Stimulated activated effector memory CD8-positive, alpha-beta T cell treated with anti-CD3 and anti-CD28 coated beads, Interleukin-12 subunit alpha, Interleukin-12 subunit beta, amount 100 ng/mL, for 72 hours (primary cell): ENCODE measurements around the gene TYRP1.

ENCODE experiments used
- ATAC-seq: fragments of 150-1000 bp; cut with Tn5 transposase; 2 replicates; pipeline ENCODE4 v1.10.0; 2021
- DNase-seq, 2 donors: peaks; one replicate each; pipeline ENCODE4 v3.0.0; 2021 to 2022; ENCODE audit warnings: low spot score in 2 of 2
- H3K27ac Mint-ChIP-seq: one replicate; pipeline ENCODE4 v1.8.0; 2022; ENCODE audit warnings: mild to moderate bottlenecking, mixed read lengths
- H3K36me3 Mint-ChIP-seq: one replicate; pipeline ENCODE4 v1.8.0; 2022; ENCODE audit warnings: mild to moderate bottlenecking, mixed read lengths
- H3K4me1 Mint-ChIP-seq: one replicate; pipeline ENCODE4 v1.8.0; 2022; ENCODE audit warnings: mixed read lengths
- H3K4me3 Mint-ChIP-seq: one replicate; pipeline ENCODE4 v1.8.0; 2022; ENCODE audit warnings: mild to moderate bottlenecking, mixed read lengths
- H3K9me3 Mint-ChIP-seq: one replicate; pipeline ENCODE4 v1.8.0; 2022; ENCODE audit warnings: mixed read lengths

The TYRP1 gene

DNA sequence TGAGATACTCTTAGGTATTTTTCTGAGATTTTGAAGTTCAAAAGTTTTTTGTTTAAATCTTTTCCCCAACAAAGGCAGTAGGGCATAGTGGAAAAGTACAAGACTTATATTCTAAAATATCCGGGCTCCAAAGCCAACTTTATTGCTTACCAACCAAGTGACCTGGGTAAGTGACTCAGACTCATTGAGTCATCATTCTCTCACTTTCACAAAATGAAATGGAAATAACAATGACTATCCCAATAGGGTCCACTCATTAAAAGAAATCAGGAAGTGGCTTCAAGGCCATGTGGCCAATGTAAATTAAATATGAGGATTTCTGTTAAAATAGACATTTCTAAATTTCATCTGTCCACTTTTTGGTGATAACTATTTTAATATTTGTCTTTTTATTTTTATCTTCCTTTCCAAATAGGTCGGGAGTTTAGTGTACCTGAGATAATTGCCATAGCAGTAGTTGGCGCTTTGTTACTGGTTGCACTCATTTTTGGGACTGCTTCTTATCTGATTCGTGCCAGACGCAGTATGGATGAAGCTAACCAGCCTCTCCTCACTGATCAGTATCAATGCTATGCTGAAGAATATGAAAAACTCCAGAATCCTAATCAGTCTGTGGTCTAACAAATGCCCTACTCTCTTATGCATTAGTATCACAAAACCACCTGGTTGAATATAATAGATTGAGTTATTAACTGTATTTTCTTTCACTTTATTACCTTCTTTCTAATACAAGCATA lies 15.5 kb downstream of the TYRP1 start:
- Mint-ChIP-seq H3K27ac (no peak overlapping the region), H3K4me3 (no peak overlapping the region), H3K36me3 (no peaks in the 10 kb centered on the region), H3K9me3 (peaks cover 9% of the 10 kb centered on the region), H3K4me1 (no peaks in the 10 kb centered on the region)
- DNase-seq (no peak), ATAC-seq (no peak)

DNA sequence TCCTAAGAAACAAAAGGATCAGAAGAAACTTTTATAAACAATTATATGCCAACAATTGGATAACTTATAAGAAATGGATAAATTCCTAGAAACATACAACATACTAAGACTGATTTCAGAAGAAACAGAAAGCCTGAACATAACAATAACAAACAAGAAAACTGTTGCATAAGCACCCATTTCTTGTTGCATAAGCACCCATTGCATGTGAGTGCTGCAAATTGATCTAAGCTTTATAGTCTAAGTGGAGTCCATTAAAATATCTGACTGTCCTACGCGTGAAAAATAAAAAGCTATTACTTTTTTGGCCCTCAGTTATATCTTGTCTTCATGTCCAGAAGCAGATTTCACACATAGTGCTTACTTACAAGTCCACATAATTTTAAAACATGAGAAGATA lies 19.3 kb downstream of the TYRP1 start:
- H3K36me3 Mint-ChIP-seq: no peaks in the 10 kb centered on the region
- no peak overlapping the region for H3K27ac Mint-ChIP-seq
- no peaks in the 10 kb centered on the region for H3K4me1 Mint-ChIP-seq
- ATAC-seq (no peak), DNase-seq (no peak)
- H3K9me3 Mint-ChIP-seq: peaks cover 11% of the 10 kb centered on the region
- no peak overlapping the region for H3K4me3 Mint-ChIP-seq

DNA sequence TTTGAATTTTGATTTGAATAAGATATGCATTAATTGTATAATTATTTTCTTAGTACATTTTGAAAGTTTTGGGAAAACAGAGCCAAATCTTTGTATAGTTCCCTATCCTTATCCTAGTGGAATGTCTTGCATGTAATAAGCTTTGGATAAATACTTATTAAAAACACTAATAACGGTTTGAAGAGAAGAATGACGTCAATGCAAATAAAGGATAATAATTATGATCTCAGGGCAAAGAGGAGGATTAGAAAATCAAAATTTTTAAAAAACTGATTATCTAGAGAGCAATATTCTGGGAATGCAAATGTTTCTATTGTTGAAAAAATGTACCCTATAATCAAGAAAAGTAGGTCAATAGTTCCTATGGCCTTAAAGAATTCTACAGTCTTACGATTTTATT lies 22.1 kb downstream of the TYRP1 start:
- Mint-ChIP-seq H3K9me3 (peaks cover 13% of the 10 kb centered on the region), H3K36me3 (no peaks in the 10 kb centered on the region), H3K27ac (no peak overlapping the region), H3K4me1 (no peaks in the 10 kb centered on the region), H3K4me3 (no peak overlapping the region)
- DNase-seq: no peak
- no peak for ATAC-seq

DNA sequence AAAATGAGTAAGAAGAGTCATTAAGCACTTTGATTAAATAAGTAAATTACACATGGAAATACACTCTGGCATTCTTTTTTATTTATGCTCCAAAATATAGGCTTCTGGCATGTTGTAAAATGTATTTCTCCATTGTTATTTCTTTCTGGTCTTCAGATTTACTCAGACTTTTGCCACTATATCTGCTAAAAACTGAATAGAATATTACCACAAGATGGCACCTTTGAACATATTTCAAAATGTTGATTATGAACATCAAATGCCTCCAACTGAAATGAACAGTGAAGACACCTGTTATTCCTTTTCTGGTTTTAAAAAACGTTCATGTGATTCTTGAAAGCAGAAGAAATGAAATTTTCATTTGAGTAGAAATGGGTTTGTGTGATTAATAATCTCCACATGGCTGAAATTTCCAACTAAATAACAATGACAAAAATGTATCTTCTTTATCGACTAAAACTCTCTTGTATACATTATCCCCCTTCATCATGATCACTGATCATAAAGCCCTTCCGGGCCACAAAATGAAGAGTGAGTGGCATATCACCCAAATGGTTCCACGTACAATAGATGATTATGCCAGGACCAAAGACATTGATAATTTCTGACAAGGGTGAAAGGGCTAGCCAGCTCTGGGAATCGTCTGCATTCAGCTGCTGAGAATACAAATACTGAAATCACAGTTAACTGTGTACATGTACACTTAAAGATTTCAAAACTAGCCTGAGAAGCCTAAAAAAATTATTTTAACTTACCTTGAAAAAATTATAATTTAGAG lies 23.8 kb downstream of the TYRP1 start:
- H3K36me3 Mint-ChIP-seq: no peaks in the 10 kb centered on the region
- H3K4me1 Mint-ChIP-seq: no peaks in the 10 kb centered on the region
- DNase-seq (no peak), ATAC-seq (no peak)
- H3K9me3 Mint-ChIP-seq: peaks cover 13% of the 10 kb centered on the region
- H3K4me3 Mint-ChIP-seq: no peak overlapping the region
- H3K27ac Mint-ChIP-seq: no peak overlapping the region

DNA sequence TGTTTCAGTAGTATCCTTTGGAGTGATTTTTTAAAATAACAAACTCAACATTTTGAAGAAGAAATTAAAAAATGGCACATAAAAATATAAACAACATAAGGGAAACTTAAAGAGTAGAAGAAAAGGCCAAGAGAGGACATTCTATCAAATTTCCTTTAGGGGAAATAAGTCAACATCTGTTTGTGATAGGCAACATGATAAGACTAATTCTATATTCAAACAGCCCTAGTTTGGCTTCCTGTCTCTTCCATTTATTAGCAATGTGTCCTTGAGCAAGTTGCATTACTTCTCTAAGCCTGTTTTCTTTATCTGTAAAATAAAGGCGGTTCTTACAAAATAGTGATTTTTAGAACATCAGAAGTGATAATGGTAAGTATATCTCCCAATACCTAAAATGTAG lies 24.7 kb downstream of the TYRP1 start:
- Mint-ChIP-seq H3K27ac (no peak overlapping the region), H3K4me1 (no peaks in the 10 kb centered on the region), H3K9me3 (peaks cover 20% of the 10 kb centered on the region), H3K4me3 (no peak overlapping the region), H3K36me3 (no peaks in the 10 kb centered on the region)
- DNase-seq (no peak), ATAC-seq (no peak)

DNA sequence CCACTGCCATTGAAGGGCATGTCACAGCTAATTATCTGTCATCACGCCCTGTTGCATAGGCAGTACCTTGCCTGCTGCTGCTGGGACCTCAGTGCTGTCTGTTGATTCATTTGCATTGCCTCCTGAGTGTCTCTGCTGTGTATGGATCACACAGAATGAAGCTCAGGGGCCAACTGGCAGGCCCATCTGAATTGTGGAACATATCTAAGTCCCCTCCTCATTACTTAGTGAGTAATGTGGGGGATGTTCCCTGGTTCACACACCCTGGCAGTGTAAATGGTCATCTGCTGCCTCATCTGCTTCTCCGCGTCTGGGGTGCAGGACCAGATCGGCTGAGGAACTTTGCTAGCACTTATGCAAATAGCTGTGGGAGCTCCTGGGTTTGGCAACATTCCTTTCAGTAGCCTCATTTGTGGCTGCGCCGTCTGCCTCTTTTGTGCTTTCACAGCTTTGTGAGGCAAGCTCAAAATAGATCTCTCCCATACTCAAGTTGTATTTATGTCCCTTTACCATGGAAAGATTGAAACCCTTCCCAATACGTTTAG lies 25.4 kb downstream of the TYRP1 start:
- DNase-seq: no peak
- no peak overlapping the region for H3K4me3 Mint-ChIP-seq
- no peaks in the 10 kb centered on the region for H3K36me3 Mint-ChIP-seq
- no peaks in the 10 kb centered on the region for H3K4me1 Mint-ChIP-seq
- ATAC-seq: no peak
- peaks cover 25% of the 10 kb centered on the region for H3K9me3 Mint-ChIP-seq
- H3K27ac Mint-ChIP-seq: no peak overlapping the region

DNA sequence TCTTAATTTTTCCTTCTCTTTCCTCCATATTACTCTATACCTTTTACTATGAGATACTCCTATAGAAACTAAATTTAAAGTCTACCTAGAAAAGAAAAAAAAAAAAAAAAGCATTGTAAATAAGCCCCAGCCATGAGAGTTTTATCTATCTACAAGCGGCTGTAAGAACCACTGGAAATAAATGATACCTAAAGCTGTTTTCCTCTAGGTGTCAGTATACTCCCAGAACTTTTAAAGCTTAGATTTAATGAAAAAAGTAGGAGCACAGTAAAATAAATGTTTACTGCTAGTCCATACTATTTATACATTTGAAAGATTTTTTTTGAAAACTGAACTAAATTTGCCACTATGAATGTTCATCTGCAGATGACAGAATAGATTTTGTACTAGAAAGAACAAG lies 26.2 kb downstream of the TYRP1 start:
- no peak overlapping the region for H3K4me3 Mint-ChIP-seq
- peaks cover 26% of the 10 kb centered on the region for H3K9me3 Mint-ChIP-seq
- no peaks in the 10 kb centered on the region for H3K4me1 Mint-ChIP-seq
- no peak overlapping the region for H3K27ac Mint-ChIP-seq
- ATAC-seq: no peak
- H3K36me3 Mint-ChIP-seq: no peaks in the 10 kb centered on the region
- no peak for DNase-seq

DNA sequence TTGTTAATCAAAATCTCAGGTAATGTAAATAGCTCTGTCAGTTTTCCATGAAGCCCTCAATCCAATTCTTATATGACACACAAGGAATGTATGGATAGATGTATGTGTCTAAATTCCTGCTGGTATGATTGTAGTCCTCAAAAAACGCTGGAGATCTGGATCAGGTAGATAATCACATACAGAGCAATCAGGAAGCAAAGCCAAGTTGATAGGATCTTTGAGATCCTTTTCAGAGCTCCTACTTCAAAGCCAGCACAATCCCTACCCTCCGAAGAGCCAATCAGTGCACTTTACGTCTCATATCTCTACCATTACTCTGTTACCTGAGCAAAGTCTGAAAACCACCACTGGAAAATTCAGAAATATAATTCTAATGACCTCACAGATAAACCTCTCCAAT lies 27.4 kb downstream of the TYRP1 start:
- H3K4me3 Mint-ChIP-seq: no peak overlapping the region
- DNase-seq (no peak), ATAC-seq (no peak)

DNA sequence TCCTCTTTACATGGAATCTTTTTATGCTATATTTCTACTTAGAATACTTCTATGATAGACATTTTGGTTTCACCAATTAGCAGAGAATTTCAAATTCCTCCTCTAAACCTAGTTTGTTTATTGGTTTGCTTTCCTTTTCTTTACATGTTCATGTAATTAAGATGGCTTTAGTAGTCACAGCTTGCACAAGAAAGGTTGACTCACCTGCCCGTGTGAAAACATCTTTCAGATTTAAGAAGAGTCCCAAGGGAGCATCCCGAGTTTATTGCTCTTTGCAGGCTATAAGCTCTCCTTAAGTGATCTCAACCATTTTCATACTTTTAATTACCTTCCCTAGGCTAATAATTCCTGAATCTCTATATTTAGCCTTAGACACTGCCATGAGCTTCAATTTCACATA lies 28.9 kb downstream of the TYRP1 start:
- H3K27ac Mint-ChIP-seq: no peak overlapping the region
- no peaks in the 10 kb centered on the region for H3K4me1 Mint-ChIP-seq
- no peak overlapping the region for H3K4me3 Mint-ChIP-seq
- no peak for DNase-seq
- H3K36me3 Mint-ChIP-seq: no peaks in the 10 kb centered on the region
- peaks cover 22% of the 10 kb centered on the region for H3K9me3 Mint-ChIP-seq
- ATAC-seq: no peak

More for the DNA sequence above, 27.4 kb downstream of the TYRP1 start:
- H3K4me1 Mint-ChIP-seq: no peaks in the 10 kb centered on the region
- peaks cover 22% of the 10 kb centered on the region for H3K9me3 Mint-ChIP-seq
- no peak overlapping the region for H3K27ac Mint-ChIP-seq
- H3K36me3 Mint-ChIP-seq: no peaks in the 10 kb centered on the region

DNA sequence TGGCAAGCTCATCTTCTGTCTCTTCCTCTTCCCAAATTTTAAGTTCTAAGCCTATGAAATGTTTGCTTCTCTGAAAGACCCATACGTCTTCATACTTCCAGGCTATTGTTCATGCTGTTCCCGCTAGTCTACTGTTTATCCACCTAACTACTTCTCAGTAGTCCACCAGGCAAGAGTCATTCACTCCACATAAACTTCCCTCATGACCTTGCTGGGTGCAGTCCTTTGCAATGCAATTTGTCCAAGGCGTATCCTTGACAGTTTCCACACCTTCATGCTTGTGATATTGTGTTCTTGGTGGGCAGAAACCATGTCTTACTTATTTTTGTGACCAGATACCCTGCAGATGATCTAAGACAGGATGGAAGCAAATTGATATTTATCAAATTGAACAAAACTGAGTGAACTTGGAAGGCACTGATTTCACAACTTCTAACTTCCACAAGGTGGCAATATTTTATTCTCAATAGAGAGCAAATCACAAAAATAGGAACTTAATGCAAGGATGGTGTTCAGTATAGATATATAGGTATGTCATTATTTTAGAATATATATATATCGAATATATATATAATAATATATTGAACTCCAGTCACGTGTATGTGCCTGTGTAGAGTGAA lies 30.3 kb downstream of the TYRP1 start:
- DNase-seq: no peak
- H3K9me3 Mint-ChIP-seq: peaks cover 25% of the 10 kb centered on the region
- no peak overlapping the region for H3K4me3 Mint-ChIP-seq
- H3K4me1 Mint-ChIP-seq: no peaks in the 10 kb centered on the region
- no peak overlapping the region for H3K27ac Mint-ChIP-seq
- no peaks in the 10 kb centered on the region for H3K36me3 Mint-ChIP-seq
- no peak for ATAC-seq

DNA sequence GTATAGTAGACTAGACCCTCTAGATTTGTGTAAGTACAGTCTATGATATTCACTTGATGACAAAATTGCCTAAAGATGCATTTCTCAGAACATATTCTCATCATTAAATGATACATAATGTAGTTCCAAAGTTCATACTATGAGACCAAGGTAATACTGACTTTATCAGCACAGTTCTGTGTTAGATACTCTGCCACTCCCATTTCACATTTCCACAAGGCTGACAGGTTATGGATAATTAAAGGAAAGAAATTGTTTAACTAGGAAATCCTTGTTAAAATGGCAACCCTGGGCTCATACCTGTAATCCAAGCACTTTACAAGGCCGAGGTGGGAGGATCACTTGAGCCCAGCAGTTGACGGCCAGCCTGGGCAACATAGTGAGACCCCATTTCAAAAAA lies 33.6 kb downstream of the TYRP1 start:
- no peak overlapping the region for H3K27ac Mint-ChIP-seq
- no peak overlapping the region for H3K4me3 Mint-ChIP-seq
- ATAC-seq (no peak), DNase-seq (no peak)
- H3K4me1 Mint-ChIP-seq: no peaks in the 10 kb centered on the region
- H3K9me3 Mint-ChIP-seq: peaks cover 22% of the 10 kb centered on the region
- H3K36me3 Mint-ChIP-seq: no peaks in the 10 kb centered on the region

DNA sequence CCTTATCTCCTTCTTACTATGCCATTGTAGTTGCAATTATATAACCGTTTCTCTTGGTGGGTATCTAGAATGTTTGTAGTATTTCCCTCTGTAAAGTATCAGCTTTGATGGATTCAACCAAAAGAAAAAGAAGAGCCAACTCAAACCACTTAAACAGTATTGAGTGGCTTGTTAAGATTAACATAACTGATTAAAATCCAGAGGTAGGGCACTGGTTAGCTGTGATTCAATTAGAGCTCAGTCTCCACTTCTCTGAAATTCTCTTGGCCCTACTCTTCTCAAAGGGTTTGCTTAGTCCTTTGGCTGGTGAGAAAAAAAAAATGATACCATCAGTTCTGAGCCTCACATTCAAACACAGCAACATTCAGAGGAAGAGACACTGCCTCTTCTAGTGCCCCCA lies 37.0 kb downstream of the TYRP1 start:
- Mint-ChIP-seq H3K27ac (no peak overlapping the region), H3K4me3 (no peak overlapping the region), H3K9me3 (peaks cover 13% of the 10 kb centered on the region), H3K36me3 (no peaks in the 10 kb centered on the region), H3K4me1 (no peaks in the 10 kb centered on the region)
- DNase-seq: no peak
- ATAC-seq: no peak

DNA sequence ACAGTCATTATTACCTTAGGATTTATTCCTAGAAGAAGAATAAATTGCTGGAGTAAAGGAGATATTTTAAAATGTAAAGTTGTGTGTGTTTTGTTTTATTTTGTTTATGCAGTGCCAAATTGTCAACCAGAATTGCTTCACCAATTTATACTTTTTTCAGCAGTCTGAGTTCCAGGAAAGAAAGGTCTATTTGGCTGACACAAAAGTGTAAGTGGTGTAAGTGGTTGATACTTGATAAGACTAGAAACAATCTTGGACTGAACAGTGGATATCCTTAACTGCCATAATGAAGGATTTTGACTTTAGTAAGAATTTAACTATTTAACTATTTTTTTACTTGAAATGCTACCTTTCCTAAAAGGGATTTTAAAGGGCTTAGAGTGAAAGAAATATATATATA lies 37.7 kb downstream of the TYRP1 start:
- Mint-ChIP-seq H3K4me1 (no peaks in the 10 kb centered on the region), H3K36me3 (no peaks in the 10 kb centered on the region), H3K27ac (no peak overlapping the region), H3K4me3 (no peak overlapping the region), H3K9me3 (peaks cover 13% of the 10 kb centered on the region)
- DNase-seq: no peak
- ATAC-seq: no peak

DNA sequence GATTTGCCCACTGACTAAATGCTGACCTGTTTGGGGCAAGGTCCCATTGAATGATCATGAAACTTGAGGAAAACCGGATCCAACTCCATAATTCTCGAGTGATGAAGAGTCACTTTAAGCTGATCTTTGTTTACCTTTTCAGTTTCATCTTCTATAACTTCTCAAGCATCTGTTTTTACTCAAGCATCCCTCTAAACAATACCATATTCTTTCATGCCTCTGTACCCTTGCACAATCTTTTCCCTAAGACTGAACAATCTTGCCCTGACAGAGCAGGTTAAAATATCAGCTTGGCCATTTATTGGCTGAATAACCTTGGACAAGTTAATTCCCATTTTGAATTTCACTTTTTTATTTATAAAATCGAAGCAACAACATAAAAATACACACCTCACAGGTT lies 39.8 kb downstream of the TYRP1 start:
- no peak for ATAC-seq
- Mint-ChIP-seq H3K4me3 (no peak overlapping the region), H3K36me3 (no peaks in the 10 kb centered on the region), H3K27ac (no peak overlapping the region), H3K9me3 (peaks cover 10% of the 10 kb centered on the region), H3K4me1 (no peaks in the 10 kb centered on the region)
- no peak for DNase-seq

DNA sequence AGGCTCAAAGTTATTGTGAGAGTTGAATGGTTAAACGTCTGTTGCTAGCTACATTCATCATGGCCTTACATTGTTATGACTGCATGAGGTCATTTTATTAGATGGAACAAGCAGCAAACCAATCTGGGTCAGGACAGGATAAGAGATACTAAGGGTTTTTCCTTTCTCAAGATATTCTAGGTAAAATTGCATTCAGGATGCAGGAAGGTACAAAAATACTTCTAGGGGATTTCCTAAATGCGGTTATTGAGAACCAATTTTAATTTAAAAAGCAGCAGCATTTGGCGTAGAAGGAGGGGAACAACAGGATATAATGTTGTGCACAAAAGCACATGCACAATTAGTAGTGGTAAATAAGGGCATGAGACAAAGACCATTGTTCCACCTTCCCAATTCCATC lies 42.5 kb downstream of the TYRP1 start:
- H3K9me3 Mint-ChIP-seq: peaks cover 16% of the 10 kb centered on the region
- no peak overlapping the region for H3K4me3 Mint-ChIP-seq
- H3K27ac Mint-ChIP-seq: no peak overlapping the region
- ATAC-seq (no peak), DNase-seq (no peak)
- H3K36me3 Mint-ChIP-seq: no peaks in the 10 kb centered on the region
- no peaks in the 10 kb centered on the region for H3K4me1 Mint-ChIP-seq

DNA sequence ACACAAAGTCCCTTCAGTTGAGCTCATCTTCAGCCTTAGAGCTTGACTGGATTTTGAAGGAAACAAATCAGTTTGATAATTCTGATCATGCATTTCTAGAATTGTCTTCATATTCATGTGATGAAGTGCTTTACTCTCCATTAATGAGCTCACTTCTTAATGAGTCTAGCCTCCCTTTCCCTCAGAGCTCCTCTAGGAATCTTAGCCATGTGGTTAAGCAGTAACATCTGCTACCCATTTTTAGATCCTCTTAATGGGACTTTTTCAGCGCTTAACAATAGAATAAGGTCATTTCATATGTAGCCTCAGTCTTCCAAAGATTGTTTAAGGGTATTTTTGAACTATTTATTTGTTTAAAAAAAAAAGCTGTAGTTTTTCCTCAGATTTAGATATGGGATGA lies 44.7 kb downstream of the TYRP1 start:
- no peak for DNase-seq
- Mint-ChIP-seq H3K4me3 (no peak overlapping the region), H3K4me1 (no peaks in the 10 kb centered on the region), H3K36me3 (no peaks in the 10 kb centered on the region), H3K9me3 (peaks cover 21% of the 10 kb centered on the region), H3K27ac (no peak overlapping the region)
- no peak for ATAC-seq
